Neural progenitor cell (in vitro differentiated cells): Measurements from ENCODE around the gene PDZRN4.

Source experiments
- EZH2 ChIP-seq: fragments of 200-600 bp; sonication (generic); IDR thresholded peaks from 2 replicates; pipeline ENCODE4 v1.6.1; 2017; ENCODE audit warnings: antibody characterized with exemption, mild to moderate bottlenecking, moderate library complexity
- EZH2phosphoT487 ChIP-seq: fragments of 200-600 bp; sonication (generic); IDR thresholded peaks from 2 replicates; pipeline ENCODE4 v1.6.1; 2017; ENCODE audit warnings: antibody characterized with exemption
- TF ChIP-seq, protein P1 (sequence below): fragments of 200-600 bp; sonication (generic); IDR thresholded peaks from 2 replicates; pipeline ENCODE4 v1.5.1; 2017; ENCODE audit warnings: antibody characterized with exemption, mild to moderate bottlenecking

DNA sequence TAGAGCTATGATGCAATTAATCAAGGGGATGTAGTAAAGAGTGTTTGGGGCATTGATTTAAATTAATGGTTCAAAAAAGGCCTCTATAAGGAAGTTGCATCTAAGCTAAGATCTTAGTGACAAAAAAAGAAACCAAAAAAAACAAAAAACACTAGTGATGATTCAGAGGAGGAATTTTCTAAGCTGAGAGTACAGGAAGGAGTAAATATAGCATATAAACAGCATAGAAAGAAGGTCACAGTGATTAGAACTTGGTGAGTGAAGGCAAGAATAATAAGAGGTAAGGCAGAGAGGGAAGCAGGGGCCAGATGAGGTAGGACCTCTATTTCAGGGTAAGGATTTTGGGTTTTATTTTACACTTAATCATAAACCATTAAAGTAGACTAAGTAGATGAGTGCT, 48.0 kb upstream of the PDZRN4 start:
- TF ChIP-seq, protein P1, sequence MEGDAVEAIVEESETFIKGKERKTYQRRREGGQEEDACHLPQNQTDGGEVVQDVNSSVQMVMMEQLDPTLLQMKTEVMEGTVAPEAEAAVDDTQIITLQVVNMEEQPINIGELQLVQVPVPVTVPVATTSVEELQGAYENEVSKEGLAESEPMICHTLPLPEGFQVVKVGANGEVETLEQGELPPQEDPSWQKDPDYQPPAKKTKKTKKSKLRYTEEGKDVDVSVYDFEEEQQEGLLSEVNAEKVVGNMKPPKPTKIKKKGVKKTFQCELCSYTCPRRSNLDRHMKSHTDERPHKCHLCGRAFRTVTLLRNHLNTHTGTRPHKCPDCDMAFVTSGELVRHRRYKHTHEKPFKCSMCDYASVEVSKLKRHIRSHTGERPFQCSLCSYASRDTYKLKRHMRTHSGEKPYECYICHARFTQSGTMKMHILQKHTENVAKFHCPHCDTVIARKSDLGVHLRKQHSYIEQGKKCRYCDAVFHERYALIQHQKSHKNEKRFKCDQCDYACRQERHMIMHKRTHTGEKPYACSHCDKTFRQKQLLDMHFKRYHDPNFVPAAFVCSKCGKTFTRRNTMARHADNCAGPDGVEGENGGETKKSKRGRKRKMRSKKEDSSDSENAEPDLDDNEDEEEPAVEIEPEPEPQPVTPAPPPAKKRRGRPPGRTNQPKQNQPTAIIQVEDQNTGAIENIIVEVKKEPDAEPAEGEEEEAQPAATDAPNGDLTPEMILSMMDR = no peak
- no peak for TF ChIP-seq EZH2
- TF ChIP-seq EZH2phosphoT487 = no peak
